Type B pancreatic cell (in vitro differentiated cells): Measurements from ENCODE around the gene NPNT. TPM values are rescaled to one million over a fixed set of nuclear protein-coding genes. Genes with fewer than 3 reads are reported as not detected.

Source experiments
- DNase-seq: peaks from one replicate; pipeline ENCODE4 v3.0.0; 2021; ENCODE audit warnings: mixed read lengths; ENCODE audit not compliant: unreplicated experiment; ENCODE audit errors: extremely low spot score
- H3K27ac Mint-ChIP-seq: 2 replicates; pipeline ENCODE4 v1.8.0; 2021; ENCODE audit warnings: mild to moderate bottlenecking, mixed read lengths
- H3K27me3 Mint-ChIP-seq: 2 replicates; pipeline ENCODE4 v1.8.0; 2021; ENCODE audit warnings: mixed read lengths
- H3K36me3 Mint-ChIP-seq: 2 replicates; pipeline ENCODE4 v1.8.0; 2021; ENCODE audit warnings: mixed read lengths
- H3K4me1 Mint-ChIP-seq: one replicate; pipeline ENCODE4 v1.8.0; 2021; ENCODE audit warnings: mixed read lengths; ENCODE audit not compliant: unreplicated experiment
- H3K4me3 Mint-ChIP-seq: 2 replicates; pipeline ENCODE4 v1.8.0; 2021; ENCODE audit warnings: mild to moderate bottlenecking, mixed read lengths
- H3K9me3 Mint-ChIP-seq: 2 replicates; pipeline ENCODE4 v1.8.0; 2021; ENCODE audit warnings: mixed read lengths
- total RNA-seq: library from RNA; stranded (reverse); gene quantifications from 2 replicates; pipeline ENCODE4 v1.2.1, GENCODE V29; 2021; ENCODE audit warnings: low replicate concordance
- TF ChIP-seq, protein P1 (sequence below): fragments of 200-600 bp; sonication (generic); conservative IDR thresholded peaks from 2 replicates; pipeline ENCODE4 v1.5.0; 2021; ENCODE audit warnings: antibody characterized with exemption, mild to moderate bottlenecking

The NPNT gene
- total RNA-seq, 1 donor from 2014 or later = 23.2 TPM

DNA sequence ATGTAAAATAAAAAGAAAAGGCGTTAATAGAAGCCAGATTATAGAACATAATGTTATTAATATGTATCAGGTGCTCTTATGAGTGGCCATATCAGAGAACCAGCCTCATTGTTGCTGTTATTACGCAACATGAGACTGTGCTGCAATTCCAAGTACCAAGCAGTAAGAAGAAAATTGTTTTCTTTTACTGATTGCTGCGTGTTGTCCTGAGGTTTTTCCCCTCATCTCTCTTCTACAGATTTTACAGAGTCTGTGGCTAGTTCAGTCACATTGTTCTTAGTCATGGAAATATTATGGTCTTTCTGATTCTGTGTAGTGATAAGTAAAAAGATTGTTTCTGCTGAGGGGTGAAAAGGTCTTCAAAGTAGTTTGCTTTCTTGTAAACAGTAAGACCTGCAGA is 55.9 kb downstream of the NPNT start:
- TF ChIP-seq, protein P1, sequence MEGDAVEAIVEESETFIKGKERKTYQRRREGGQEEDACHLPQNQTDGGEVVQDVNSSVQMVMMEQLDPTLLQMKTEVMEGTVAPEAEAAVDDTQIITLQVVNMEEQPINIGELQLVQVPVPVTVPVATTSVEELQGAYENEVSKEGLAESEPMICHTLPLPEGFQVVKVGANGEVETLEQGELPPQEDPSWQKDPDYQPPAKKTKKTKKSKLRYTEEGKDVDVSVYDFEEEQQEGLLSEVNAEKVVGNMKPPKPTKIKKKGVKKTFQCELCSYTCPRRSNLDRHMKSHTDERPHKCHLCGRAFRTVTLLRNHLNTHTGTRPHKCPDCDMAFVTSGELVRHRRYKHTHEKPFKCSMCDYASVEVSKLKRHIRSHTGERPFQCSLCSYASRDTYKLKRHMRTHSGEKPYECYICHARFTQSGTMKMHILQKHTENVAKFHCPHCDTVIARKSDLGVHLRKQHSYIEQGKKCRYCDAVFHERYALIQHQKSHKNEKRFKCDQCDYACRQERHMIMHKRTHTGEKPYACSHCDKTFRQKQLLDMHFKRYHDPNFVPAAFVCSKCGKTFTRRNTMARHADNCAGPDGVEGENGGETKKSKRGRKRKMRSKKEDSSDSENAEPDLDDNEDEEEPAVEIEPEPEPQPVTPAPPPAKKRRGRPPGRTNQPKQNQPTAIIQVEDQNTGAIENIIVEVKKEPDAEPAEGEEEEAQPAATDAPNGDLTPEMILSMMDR = no peak
- peaks cover 3% of the 10 kb centered on the region for H3K27me3 Mint-ChIP-seq
- no peaks in the 10 kb centered on the region for H3K36me3 Mint-ChIP-seq
- peaks cover 2% of the 10 kb centered on the region for H3K4me1 Mint-ChIP-seq
- DNase-seq = no peak
- no peak overlapping the region for H3K4me3 Mint-ChIP-seq
- no peak overlapping the region for H3K27ac Mint-ChIP-seq
- H3K9me3 Mint-ChIP-seq = no peaks in the 10 kb centered on the region

DNA sequence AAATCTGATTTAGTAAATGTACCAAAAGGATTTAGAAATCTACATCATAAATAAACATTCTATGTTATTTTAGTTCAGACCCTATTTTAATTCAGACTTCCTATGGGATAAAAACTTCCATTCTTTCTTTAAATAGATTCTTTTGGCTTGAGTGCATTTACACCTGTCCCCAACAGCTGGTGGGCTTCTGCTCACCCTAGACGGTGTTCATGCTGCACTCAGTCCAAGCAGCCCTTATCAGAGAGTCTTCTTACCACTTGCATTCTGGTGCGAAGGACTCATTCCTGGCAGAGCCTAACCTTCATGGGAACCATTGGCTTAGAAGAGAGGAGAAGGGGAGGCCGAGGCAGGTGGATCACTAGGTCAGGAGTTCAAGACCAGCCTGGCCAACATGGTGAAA is 57.3 kb downstream of the NPNT start:
- peaks cover 8% of the 10 kb centered on the region for H3K4me1 Mint-ChIP-seq

DNA sequence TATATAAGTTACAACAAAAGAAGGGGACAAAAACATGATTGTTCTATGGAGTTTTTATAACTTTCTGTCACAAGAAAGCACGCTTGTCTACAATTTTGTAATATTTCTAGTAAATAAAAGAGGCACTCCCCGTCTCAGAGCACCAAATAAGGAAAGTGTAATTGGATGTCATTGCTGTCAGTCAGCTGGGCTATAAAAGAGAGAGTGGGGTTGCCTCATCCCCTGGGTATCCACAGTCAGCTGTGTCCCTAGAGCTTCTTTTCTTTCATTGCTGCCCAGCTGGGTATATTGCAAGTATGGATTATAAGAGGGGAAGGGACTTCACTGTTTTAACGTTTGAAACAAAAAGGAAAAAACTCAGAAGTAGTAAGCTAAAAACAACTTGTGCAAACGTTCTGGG is 61.3 kb downstream of the NPNT start:
- no peak for DNase-seq
- Mint-ChIP-seq H3K27me3 (peaks cover 3% of the 10 kb centered on the region), H3K36me3 (no peaks in the 10 kb centered on the region), H3K4me3 (no peak overlapping the region), H3K9me3 (peaks cover 4% of the 10 kb centered on the region), H3K4me1 (peaks cover 10% of the 10 kb centered on the region), H3K27ac (no peak overlapping the region)
- TF ChIP-seq, protein P1 = no peak

More for the DNA sequence above, 57.3 kb downstream of the NPNT start:
- no peak for DNase-seq
- no peaks in the 10 kb centered on the region for H3K36me3 Mint-ChIP-seq
- no peak overlapping the region for H3K27ac Mint-ChIP-seq
- H3K27me3 Mint-ChIP-seq = peaks cover 3% of the 10 kb centered on the region
- TF ChIP-seq, protein P1 = no peak
- peaks cover 2% of the 10 kb centered on the region for H3K9me3 Mint-ChIP-seq
- H3K4me3 Mint-ChIP-seq = no peak overlapping the region

DNA sequence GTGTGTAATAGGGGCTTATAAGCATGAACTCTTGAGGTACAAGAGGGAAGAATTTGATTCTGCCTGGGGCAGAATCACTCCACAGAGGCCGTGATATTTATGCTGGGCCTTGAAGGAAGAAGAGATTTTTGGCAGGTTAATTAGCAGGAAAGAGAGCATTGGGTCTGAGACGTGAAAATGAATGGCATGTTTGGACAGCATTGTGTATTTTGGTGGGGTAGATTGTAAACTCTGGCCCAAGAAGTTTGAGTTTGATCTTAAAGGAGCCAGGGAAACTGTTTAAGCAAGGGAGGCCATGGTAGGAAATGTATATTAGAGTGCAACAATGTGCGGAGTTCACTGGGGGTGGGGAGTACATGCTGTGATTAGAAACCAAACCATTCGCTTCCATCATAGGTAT is 62.4 kb downstream of the NPNT start:
- Mint-ChIP-seq H3K4me3 (no peak overlapping the region), H3K9me3 (peaks cover 4% of the 10 kb centered on the region), H3K27ac (no peak overlapping the region)

DNA sequence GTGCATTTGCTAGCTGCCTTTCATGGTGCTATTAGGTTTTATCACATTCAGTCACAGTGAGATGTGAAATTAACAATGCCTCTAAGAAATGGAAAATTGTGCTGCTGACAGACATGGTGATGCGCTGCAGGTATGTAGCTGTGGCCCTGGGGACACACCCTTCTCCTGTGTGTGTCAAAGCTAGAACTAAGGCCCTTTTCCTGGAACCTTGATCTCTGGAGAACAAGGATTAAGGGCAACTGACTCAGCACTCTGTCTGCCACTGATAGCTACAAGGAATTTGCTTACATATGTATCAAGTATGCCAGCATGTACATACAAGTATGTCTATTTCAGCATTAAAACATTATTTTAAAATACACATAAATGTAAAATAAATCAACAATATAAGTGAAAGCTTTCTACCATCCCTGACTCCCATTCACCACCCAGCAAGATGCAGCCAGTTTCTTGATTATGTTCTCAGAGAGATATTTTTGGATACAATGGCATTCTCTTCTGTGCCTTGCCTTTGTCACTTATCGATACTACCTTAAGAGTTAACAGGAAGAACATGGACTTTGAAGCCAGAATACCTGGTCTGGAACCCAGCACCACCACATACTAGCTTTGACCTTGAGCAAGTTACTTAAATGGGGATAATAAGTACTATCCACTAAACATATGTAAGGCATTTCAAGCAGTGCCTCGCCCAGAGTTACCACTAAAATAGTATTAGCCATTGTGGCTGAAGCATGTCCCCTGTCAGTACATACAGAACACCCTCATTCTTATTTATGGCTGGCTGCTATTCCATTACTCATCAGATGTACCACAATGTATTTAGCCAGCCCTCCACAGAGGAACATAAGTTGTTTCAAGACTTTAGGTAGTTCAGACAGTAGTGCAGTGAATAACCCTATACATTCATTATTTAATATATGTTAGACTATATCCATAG is 68.5 kb downstream of the NPNT start:
- H3K4me1 Mint-ChIP-seq = peaks cover 8% of the 10 kb centered on the region
- H3K27ac Mint-ChIP-seq = no peak overlapping the region
- H3K27me3 Mint-ChIP-seq = no peaks in the 10 kb centered on the region
- no peak for DNase-seq
- TF ChIP-seq, protein P1 = no peak
- H3K4me3 Mint-ChIP-seq = no peak overlapping the region
- no peaks in the 10 kb centered on the region for H3K9me3 Mint-ChIP-seq
- H3K36me3 Mint-ChIP-seq = no peaks in the 10 kb centered on the region

More for the DNA sequence above, 62.4 kb downstream of the NPNT start:
- Mint-ChIP-seq H3K36me3 (no peaks in the 10 kb centered on the region), H3K27me3 (peaks cover 3% of the 10 kb centered on the region), H3K4me1 (peaks cover 10% of the 10 kb centered on the region)
- no peak for DNase-seq
- TF ChIP-seq, protein P1 = no peak
